Neutrophil (primary cell): ENCODE data around the gene SYCE3.
"Not testable (repeated sequence)": the region's sequence is repeated elsewhere in the genome, so short reads cannot be mapped to it uniquely, and the experiment has no call there.

Experiments
- H3K27ac ChIP-seq: fragments of 200-600 bp; sonication (generic); 2 replicates; pipeline ENCODE4 v1.5.1; 2016; ENCODE audit warnings: mild to moderate bottlenecking, moderate library complexity
- H3K27me3 ChIP-seq: fragments of 200-600 bp; sonication (generic); 2 replicates; pipeline ENCODE4 v1.6.0; 2016; ENCODE audit warnings: mild to moderate bottlenecking
- H3K36me3 ChIP-seq: fragments of 200-600 bp; sonication (generic); 2 replicates; pipeline ENCODE4 v1.5.1; 2017
- H3K4me1 ChIP-seq, 2 experiments: fragments of 200-600 bp in 1 of 2; sonication (generic) in 1 of 2; 1 replicate in 1 of 2; 2 replicates in 1 of 2; pipeline versions ENCODE4 v1.5.1 to v1.6.1; 2013 to 2016; ENCODE audit warnings: low read depth in 1 of 2, low read length in 1 of 2, mild to moderate bottlenecking in 1 of 2, moderate library complexity in 1 of 2; ENCODE audit not compliant: control insufficient read depth in 1 of 2, insufficient read depth in 1 of 2
- H3K4me3 ChIP-seq, 2 experiments: fragments of 200-600 bp in 1 of 2; sonication (generic) in 1 of 2; 1 replicate in 1 of 2; 2 replicates in 1 of 2; pipeline ENCODE4 v1.5.1; 2013 to 2016; ENCODE audit warnings: low read depth in 1 of 2, low read length in 1 of 2, mild to moderate bottlenecking in 1 of 2, moderate library complexity in 1 of 2
- H3K9me3 ChIP-seq: fragments of 200-600 bp; sonication (generic); 2 replicates; pipeline ENCODE4 v1.5.1; 2016
- CTCF ChIP-seq: fragments of 200-600 bp; sonication (generic); IDR thresholded peaks from 2 replicates; pipeline ENCODE4 v1.5.1; 2016; ENCODE audit warnings: antibody characterized with exemption

The SYCE3 gene

DNA sequence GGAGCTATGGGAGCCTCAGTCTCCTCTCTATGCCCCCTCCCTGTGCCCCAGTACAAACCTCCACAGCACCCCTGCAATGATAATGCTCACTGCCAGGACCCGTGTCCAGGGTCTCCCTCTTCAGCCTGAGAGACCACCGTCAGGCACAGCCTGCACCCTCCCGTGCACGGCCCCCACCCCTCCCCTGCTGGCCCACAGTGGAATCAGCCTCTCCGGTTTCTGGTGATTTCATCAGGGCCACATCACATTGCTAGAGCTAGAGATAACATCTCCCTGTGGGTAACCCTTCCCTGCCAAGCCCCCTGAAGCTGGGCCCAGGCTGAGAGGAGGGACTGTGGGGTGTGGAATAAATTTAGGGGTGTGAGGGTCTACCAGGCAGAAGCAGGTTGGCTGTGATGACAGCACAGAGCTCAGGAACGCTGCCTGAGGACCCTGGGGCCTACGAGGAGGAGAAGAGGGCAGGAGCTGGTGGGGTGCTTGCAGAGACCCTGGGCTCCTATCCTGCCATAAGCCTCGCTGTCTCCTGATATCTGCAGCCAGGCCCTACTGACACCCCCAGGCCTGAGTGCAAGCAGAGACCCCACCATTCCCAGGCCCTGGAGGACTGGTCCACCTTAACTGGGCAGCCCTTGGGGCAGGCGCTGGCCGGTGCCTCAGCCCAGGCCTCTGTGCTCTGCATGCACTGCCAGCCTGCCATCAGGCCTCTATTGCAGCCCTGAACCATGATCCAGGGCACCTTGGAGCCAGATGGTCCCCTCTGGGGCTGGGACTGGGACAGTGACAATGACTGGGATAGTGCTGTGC lies 17.0 kb downstream of the SYCE3 start, which contains the start of gene KLHDC7B:
KLHDC7B (plus strand) TSS at position 378 of the 804 bp plus-strand sequence; CDS start at position 723, 345 bp downstream.
- Histone ChIP-seq H3K4me1 (peaks cover 56 to 62% of the 10 kb centered on the region in 2 experiments), H3K9me3 (no peaks in the 10 kb centered on the region), H3K27ac (peak within 1 kb of the TSS; percentile 100), H3K36me3 (no peaks in the 10 kb centered on the region), H3K4me3 (peak within 1 kb of the TSS in 1 of 2 experiments; percentile 63), H3K27me3 (peaks cover 50% of the 10 kb centered on the region)
- TF ChIP-seq CTCF = no peak

DNA sequence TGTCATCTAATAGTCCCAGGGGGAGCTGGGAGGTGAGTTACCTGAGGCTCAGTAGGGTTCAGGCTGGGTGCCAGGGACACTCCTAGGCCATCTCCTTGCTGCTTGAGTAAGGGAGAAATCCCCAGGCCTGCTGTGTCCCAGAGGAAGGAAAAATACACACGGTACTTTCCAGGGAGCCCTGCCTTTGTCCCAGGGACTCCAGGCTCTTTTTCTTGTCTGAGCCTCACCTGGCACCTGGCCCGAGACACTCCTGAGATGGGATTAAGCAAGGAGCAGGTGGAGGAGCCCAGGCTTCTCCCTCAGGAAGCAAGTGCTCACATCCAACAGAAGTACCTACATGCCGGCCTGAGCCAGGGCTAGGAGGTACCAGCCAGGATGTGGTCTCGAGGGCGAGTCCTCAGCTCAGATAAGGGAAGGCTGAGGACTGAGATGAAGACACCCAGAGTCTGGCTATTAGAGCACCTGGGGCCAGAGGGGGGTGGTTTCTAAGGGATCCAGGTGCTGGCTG lies 17.9 kb downstream of the SYCE3 start:
- TF ChIP-seq CTCF = no peak
- peak overlapping the region; percentile 59 to 63 for H3K4me3 ChIP-seq
- peak overlapping the region; percentile 100 for H3K27ac ChIP-seq
- no peaks in the 10 kb centered on the region for H3K36me3 ChIP-seq
- H3K9me3 ChIP-seq = no peaks in the 10 kb centered on the region
- peaks cover 44% of the 10 kb centered on the region for H3K27me3 ChIP-seq
- H3K4me1 ChIP-seq = peaks cover 65 to 71% of the 10 kb centered on the region in 2 experiments

DNA sequence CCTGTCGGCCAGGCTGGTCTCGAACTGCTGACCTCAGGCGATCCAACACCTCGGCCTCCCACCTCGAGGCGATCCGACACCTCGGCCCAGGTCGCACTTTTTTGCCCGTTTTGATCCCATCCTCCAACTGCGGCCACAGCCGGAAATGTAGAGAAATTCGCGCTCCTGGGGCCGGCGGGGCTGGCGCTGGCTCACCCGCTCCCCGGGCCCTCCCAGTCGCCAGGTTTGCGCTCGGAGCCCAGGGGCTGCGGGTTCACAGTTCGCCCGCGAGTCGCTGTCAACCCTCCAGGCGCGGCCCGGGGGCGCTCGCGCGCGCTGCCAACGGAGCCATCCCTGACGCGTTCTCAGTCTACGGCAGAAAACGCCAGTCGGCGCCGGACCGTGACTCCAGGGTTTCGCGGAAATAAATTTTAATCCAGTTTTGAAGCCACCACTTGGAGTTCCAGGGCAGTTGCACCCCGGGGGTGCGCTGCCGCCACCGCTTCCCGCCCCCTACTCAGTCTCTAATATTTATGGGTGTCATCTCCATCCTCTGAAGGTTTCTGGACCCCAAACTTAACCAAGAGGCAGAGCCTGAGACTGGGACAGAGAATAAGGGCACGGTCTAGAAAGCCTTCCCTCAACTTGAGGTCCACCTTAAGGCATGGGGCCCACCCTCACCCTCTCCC lies 18.5 kb downstream of the SYCE3 start:
- peak; percentile 90 for TF ChIP-seq CTCF
- H3K27me3 ChIP-seq = peaks cover 38% of the 10 kb centered on the region
- peak overlapping the region; percentile 59 to 63 for H3K4me3 ChIP-seq
- H3K27ac ChIP-seq = peak overlapping the region; percentile 100
- no peaks in the 10 kb centered on the region for H3K36me3 ChIP-seq
- no peaks in the 10 kb centered on the region for H3K9me3 ChIP-seq
- peaks cover 71 to 77% of the 10 kb centered on the region in 2 experiments for H3K4me1 ChIP-seq

DNA sequence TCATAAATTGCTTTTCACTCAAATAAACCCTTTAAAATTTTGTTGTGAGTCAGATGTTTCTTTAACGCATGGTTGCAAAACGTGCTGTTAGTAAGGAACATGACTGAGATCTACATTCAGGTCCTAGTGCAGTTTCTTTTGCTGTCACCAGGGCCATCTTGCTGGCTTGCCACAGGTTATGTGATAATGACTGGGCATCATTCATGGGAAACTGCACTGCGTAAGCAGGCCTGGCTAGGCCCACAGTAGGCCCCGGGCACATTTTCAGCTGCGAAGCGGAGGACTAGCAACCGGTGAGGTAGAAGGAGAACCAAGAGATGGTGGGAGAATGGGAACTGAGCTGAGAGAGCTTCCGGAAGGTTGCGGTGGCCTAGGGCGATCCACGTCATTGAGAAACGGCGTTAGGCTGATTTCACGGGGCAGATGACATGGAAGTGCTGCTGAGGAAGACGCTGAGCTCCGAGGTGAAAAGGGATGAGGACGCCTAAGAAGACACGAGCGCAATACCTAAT lies 20.2 kb downstream of the SYCE3 start:
- no peaks in the 10 kb centered on the region for H3K36me3 ChIP-seq
- peak overlapping the region; percentile 59 to 63 for H3K4me3 ChIP-seq
- TF ChIP-seq CTCF = peak; percentile 81
- H3K9me3 ChIP-seq = no peaks in the 10 kb centered on the region
- H3K27me3 ChIP-seq = peaks cover 20% of the 10 kb centered on the region
- peaks cover 77 to 79% of the 10 kb centered on the region in 2 experiments for H3K4me1 ChIP-seq
- H3K27ac ChIP-seq = peak overlapping the region; percentile 100

- H3K9me3 ChIP-seq, H3K36me3 ChIP-seq: not testable (repeated sequence)
- Histone ChIP-seq H3K27me3 (peaks cover 12% of the 10 kb centered on the region), H3K4me1 (peaks cover 85 to 88% of the 10 kb centered on the region in 2 experiments), H3K4me3 (peak overlapping the region; percentile 59 to 63), H3K27ac (peak overlapping the region; percentile 100)
- peak; percentile 19 for TF ChIP-seq CTCF
Measured at GRCh38 chr22:50541667-50542026, 21.1 kb downstream of the SYCE3 start.
